Activated naive CD4-positive, alpha-beta T cell (primary cell): ENCODE data around the gene PLK3.
"Not testable (repeated sequence)": the region's sequence is repeated elsewhere in the genome, so short reads cannot be mapped to it uniquely, and the experiment has no call there.

Experiments
- DNase-seq, 4 experiments: peaks; one replicate each; lab custom pipeline; 2025; lab: John Stamatoyannopoulos, UW

PLK3 gene

GRCh38 chr1:44799770-44800584 lies at the start of gene PLK3:
TSS of gene PLK3 (plus strand) at chr1:44800377. CDS start at chr1:44800464, 87 bp downstream.
- DNase-seq: peak; percentile 95 to 97 (median 96)

GRCh38 chr1:44757420-44757819 lies 42.8 kb upstream of the PLK3 start:
- DNase-seq: no peak

- DNase-seq: no peak
Observed at GRCh38 chr1:44759077-44759476, 41.1 kb upstream of the PLK3 start.

- no peak for DNase-seq
Observed at GRCh38 chr1:44760876-44761275, 39.3 kb upstream of the PLK3 start.

GRCh38 chr1:44766421-44766820 lies 33.8 kb upstream of the PLK3 start:
- DNase-seq: not testable (repeated sequence)

- peak; percentile 72 to 86 (median 80) for DNase-seq
Observed at GRCh38 chr1:44775078-44775929, 24.9 kb upstream of the PLK3 start, which contains the start of gene RPS8. TSS of gene RPS8 (plus strand) at chr1:44775540. CDS start at chr1:44775597, 57 bp downstream.

- DNase-seq: peak in 1 of 4 experiments; percentile 32
Observed at GRCh38 chr1:44775930-44776729, 24.0 kb upstream of the PLK3 start.

- DNase-seq: no peak
Observed at GRCh38 chr1:44776730-44777068, 23.5 kb upstream of the PLK3 start.

GRCh38 chr1:44777547-44777946 lies 22.6 kb upstream of the PLK3 start:
- no peak for DNase-seq

- no peak for DNase-seq
Observed at GRCh38 chr1:44777969-44778635, 22.1 kb upstream of the PLK3 start.

GRCh38 chr1:44778705-44779576 lies 21.2 kb upstream of the PLK3 start:
- DNase-seq: no peak

- DNase-seq: no peak
Observed at GRCh38 chr1:44780583-44781121, 19.5 kb upstream of the PLK3 start.

GRCh38 chr1:44783697-44784093 lies 16.5 kb upstream of the PLK3 start:
- DNase-seq: no peak

GRCh38 chr1:44784094-44785028 lies 15.8 kb upstream of the PLK3 start:
- peak in 1 of 4 experiments; percentile 33 for DNase-seq

- no peak for DNase-seq
Observed at GRCh38 chr1:44785029-44785380, 15.2 kb upstream of the PLK3 start.

GRCh38 chr1:44785501-44786137 lies 14.6 kb upstream of the PLK3 start:
- no peak for DNase-seq

GRCh38 chr1:44786138-44786840 lies 13.9 kb upstream of the PLK3 start:
- peak; percentile 54 to 73 (median 61) for DNase-seq

- no peak for DNase-seq
Observed at GRCh38 chr1:44786841-44787426, 13.2 kb upstream of the PLK3 start.
